ENCODE measurements around the gene APOBEC4.

The APOBEC4 gene

GRCh38 chr1:183654706-183655105 is 1.6 kb upstream of the APOBEC4 start:
- Histone ChIP-seq H3K4me1 (ENCODE audit: insufficient read depth, low read length) (peaks cover 8% of the 10 kb centered on the region), H3K27me3 (ENCODE audit: insufficient read depth, low read length) (no peaks in the 10 kb centered on the region), H2AFZ (ENCODE audit: low read depth, low read length) (no peak overlapping the region), H3K4me3 (ENCODE audit: low read length) (no peak overlapping the region), H3K36me3 (ENCODE audit: insufficient read depth, low read length) (no peaks in the 10 kb centered on the region), H3K9me3 (ENCODE audit: low read length) (no peaks in the 10 kb centered on the region)

- no peaks in the 10 kb centered on the region for H3K9me3 ChIP-seq (ENCODE audit: low read length)
- H3K36me3 ChIP-seq (ENCODE audit: insufficient read depth, low read length): no peaks in the 10 kb centered on the region
- H3K4me3 ChIP-seq (ENCODE audit: low read length): no peak overlapping the region
- peaks cover 8% of the 10 kb centered on the region for H3K4me1 ChIP-seq (ENCODE audit: insufficient read depth, low read length)
- H3K27me3 ChIP-seq (ENCODE audit: insufficient read depth, low read length): no peaks in the 10 kb centered on the region
- H2AFZ ChIP-seq (ENCODE audit: low read depth, low read length): no peak overlapping the region
These were observed 848 bp upstream of the APOBEC4 start for GRCh38 chr1:183653876-183654451.

- no peaks in the 10 kb centered on the region for H3K9me3 ChIP-seq (ENCODE audit: low read length)
- H3K4me3 ChIP-seq (ENCODE audit: low read length): no peak overlapping the region
- H2AFZ ChIP-seq (ENCODE audit: low read depth, low read length): no peak overlapping the region
- H3K27me3 ChIP-seq (ENCODE audit: insufficient read depth, low read length): no peaks in the 10 kb centered on the region
- peaks cover 8% of the 10 kb centered on the region for H3K4me1 ChIP-seq (ENCODE audit: insufficient read depth, low read length)
- H3K36me3 ChIP-seq (ENCODE audit: insufficient read depth, low read length): no peaks in the 10 kb centered on the region
These were observed 312 bp upstream of the APOBEC4 start for GRCh38 chr1:183653462-183653794.

GRCh38 chr1:183652107-183652506 is 1.0 kb downstream of the APOBEC4 start:
- no peaks in the 10 kb centered on the region for H3K36me3 ChIP-seq (ENCODE audit: insufficient read depth, low read length)
- H3K27me3 ChIP-seq (ENCODE audit: insufficient read depth, low read length): no peaks in the 10 kb centered on the region
- peaks cover 8% of the 10 kb centered on the region for H3K4me1 ChIP-seq (ENCODE audit: insufficient read depth, low read length)
- H3K9me3 ChIP-seq (ENCODE audit: low read length): no peaks in the 10 kb centered on the region
- no peak overlapping the region for H3K4me3 ChIP-seq (ENCODE audit: low read length)
- H2AFZ ChIP-seq (ENCODE audit: low read depth, low read length): no peak overlapping the region

GRCh38 chr1:183651612-183652011 is 1.5 kb downstream of the APOBEC4 start:
- no peaks in the 10 kb centered on the region for H3K36me3 ChIP-seq (ENCODE audit: insufficient read depth, low read length)
- peaks cover 8% of the 10 kb centered on the region for H3K4me1 ChIP-seq (ENCODE audit: insufficient read depth, low read length)
- no peak overlapping the region for H3K4me3 ChIP-seq (ENCODE audit: low read length)
- no peaks in the 10 kb centered on the region for H3K9me3 ChIP-seq (ENCODE audit: low read length)
- H3K27me3 ChIP-seq (ENCODE audit: insufficient read depth, low read length): no peaks in the 10 kb centered on the region
- H2AFZ ChIP-seq (ENCODE audit: low read depth, low read length): no peak overlapping the region

GRCh38 chr1:183648042-183648441 is 5.1 kb downstream of the APOBEC4 start:
- no peaks in the 10 kb centered on the region for H3K9me3 ChIP-seq (ENCODE audit: low read length)

GRCh38 chr1:183646776-183647175 is 6.3 kb downstream of the APOBEC4 start:
- Histone ChIP-seq H3K9me3 (ENCODE audit: low read length) (no peaks in the 10 kb centered on the region), H3K4me1 (ENCODE audit: insufficient read depth, low read length) (peaks cover 6% of the 10 kb centered on the region), H2AFZ (ENCODE audit: low read depth, low read length) (no peak overlapping the region), H3K36me3 (ENCODE audit: insufficient read depth, low read length) (no peaks in the 10 kb centered on the region), H3K4me3 (ENCODE audit: low read length) (no peak overlapping the region), H3K27me3 (ENCODE audit: insufficient read depth, low read length) (no peaks in the 10 kb centered on the region)

More at GRCh38 chr1:183648042-183648441, 5.1 kb downstream of the APOBEC4 start:
- Histone ChIP-seq H3K27me3 (ENCODE audit: insufficient read depth, low read length) (no peaks in the 10 kb centered on the region), H3K36me3 (ENCODE audit: insufficient read depth, low read length) (no peaks in the 10 kb centered on the region), H2AFZ (ENCODE audit: low read depth, low read length) (no peak overlapping the region), H3K4me3 (ENCODE audit: low read length) (no peak overlapping the region), H3K4me1 (ENCODE audit: insufficient read depth, low read length) (peaks cover 8% of the 10 kb centered on the region)

GRCh38 chr1:183645531-183645930 is 7.6 kb downstream of the APOBEC4 start:
- H3K9me3 ChIP-seq (ENCODE audit: low read length): no peaks in the 10 kb centered on the region
- peaks cover 6% of the 10 kb centered on the region for H3K4me1 ChIP-seq (ENCODE audit: insufficient read depth, low read length)
- H3K27me3 ChIP-seq (ENCODE audit: insufficient read depth, low read length): no peaks in the 10 kb centered on the region
- no peaks in the 10 kb centered on the region for H3K36me3 ChIP-seq (ENCODE audit: insufficient read depth, low read length)
- no peak overlapping the region for H2AFZ ChIP-seq (ENCODE audit: low read depth, low read length)
- no peak overlapping the region for H3K4me3 ChIP-seq (ENCODE audit: low read length)

- no peaks in the 10 kb centered on the region for H3K36me3 ChIP-seq (ENCODE audit: insufficient read depth, low read length)
- no peaks in the 10 kb centered on the region for H3K27me3 ChIP-seq (ENCODE audit: insufficient read depth, low read length)
- no peaks in the 10 kb centered on the region for H3K9me3 ChIP-seq (ENCODE audit: low read length)
- peaks cover 14% of the 10 kb centered on the region for H3K4me1 ChIP-seq (ENCODE audit: insufficient read depth, low read length)
- H2AFZ ChIP-seq (ENCODE audit: low read depth, low read length): no peak overlapping the region
- no peak overlapping the region for H3K4me3 ChIP-seq (ENCODE audit: low read length)
These were observed 10.9 kb downstream of the APOBEC4 start for GRCh38 chr1:183642166-183642565.

GRCh38 chr1:183640193-183640592 is 12.9 kb downstream of the APOBEC4 start:
- Histone ChIP-seq H2AFZ (ENCODE audit: low read depth, low read length) (no peak overlapping the region), H3K27me3 (ENCODE audit: insufficient read depth, low read length) (no peaks in the 10 kb centered on the region), H3K4me1 (ENCODE audit: insufficient read depth, low read length) (peaks cover 16% of the 10 kb centered on the region), H3K36me3 (ENCODE audit: insufficient read depth, low read length) (no peaks in the 10 kb centered on the region), H3K4me3 (ENCODE audit: low read length) (no peak overlapping the region), H3K9me3 (ENCODE audit: low read length) (no peaks in the 10 kb centered on the region)

- no peak overlapping the region for H3K4me3 ChIP-seq (ENCODE audit: low read length)
These were observed 14.3 kb downstream of the APOBEC4 start for GRCh38 chr1:183638649-183639387.

GRCh38 chr1:183636783-183637182 is 16.3 kb downstream of the APOBEC4 start:
- Histone ChIP-seq H2AFZ (ENCODE audit: low read depth, low read length) (peak overlapping the region; percentile 7), H3K4me1 (ENCODE audit: insufficient read depth, low read length) (peaks cover 42% of the 10 kb centered on the region), H3K4me3 (ENCODE audit: low read length) (peak overlapping the region; percentile 74), H3K9me3 (ENCODE audit: low read length) (no peaks in the 10 kb centered on the region), H3K27me3 (ENCODE audit: insufficient read depth, low read length) (no peaks in the 10 kb centered on the region), H3K36me3 (ENCODE audit: insufficient read depth, low read length) (no peaks in the 10 kb centered on the region)

More at GRCh38 chr1:183638649-183639387, 14.3 kb downstream of the APOBEC4 start:
- no peaks in the 10 kb centered on the region for H3K27me3 ChIP-seq (ENCODE audit: insufficient read depth, low read length)
- no peaks in the 10 kb centered on the region for H3K36me3 ChIP-seq (ENCODE audit: insufficient read depth, low read length)
- peaks cover 23% of the 10 kb centered on the region for H3K4me1 ChIP-seq (ENCODE audit: insufficient read depth, low read length)
- no peaks in the 10 kb centered on the region for H3K9me3 ChIP-seq (ENCODE audit: low read length)
- no peak overlapping the region for H2AFZ ChIP-seq (ENCODE audit: low read depth, low read length)

GRCh38 chr1:183636334-183636682 is 16.8 kb downstream of the APOBEC4 start:
- Histone ChIP-seq H3K9me3 (ENCODE audit: low read length) (no peaks in the 10 kb centered on the region), H3K4me3 (ENCODE audit: low read length) (peak overlapping the region; percentile 74), H2AFZ (ENCODE audit: low read depth, low read length) (peak overlapping the region; percentile 7), H3K27me3 (ENCODE audit: insufficient read depth, low read length) (no peaks in the 10 kb centered on the region), H3K4me1 (ENCODE audit: insufficient read depth, low read length) (peaks cover 45% of the 10 kb centered on the region), H3K36me3 (ENCODE audit: insufficient read depth, low read length) (no peaks in the 10 kb centered on the region)
